GM12875 (cell line): Measurements from ENCODE around the gene PRKCA.

Source experiments
- H3K4me3 ChIP-seq: one replicate; pipeline ENCODE4 v1.5.1; 2011; ENCODE audit warnings: low read depth, low read length, control low read depth
- CTCF ChIP-seq: IDR thresholded peaks from 2 replicates; pipeline ENCODE4 v1.5.1; 2011; ENCODE audit warnings: low read depth, mild to moderate bottlenecking, control low read depth, inconsistent platforms, low read length, moderate library complexity, borderline replicate concordance; ENCODE audit not compliant: insufficient read depth

The PRKCA gene

GRCh38 chr17:66684731-66685130, 382.3 kb downstream of the PRKCA start:
- no peak overlapping the region for H3K4me3 ChIP-seq
- TF ChIP-seq CTCF = no peak

- no peak overlapping the region for H3K4me3 ChIP-seq
- TF ChIP-seq CTCF = no peak
These were observed 384.2 kb downstream of the PRKCA start for GRCh38 chr17:66686601-66687000.

- no peak for TF ChIP-seq CTCF
- no peak overlapping the region for H3K4me3 ChIP-seq
These were observed 385.3 kb downstream of the PRKCA start for GRCh38 chr17:66687570-66688284.

GRCh38 chr17:66689221-66689620, 386.8 kb downstream of the PRKCA start:
- no peak for TF ChIP-seq CTCF
- H3K4me3 ChIP-seq = no peak overlapping the region

GRCh38 chr17:66690166-66690565, 387.8 kb downstream of the PRKCA start:
- no peak overlapping the region for H3K4me3 ChIP-seq
- TF ChIP-seq CTCF = no peak

- H3K4me3 ChIP-seq = no peak overlapping the region
- TF ChIP-seq CTCF = no peak
These were observed 389.4 kb downstream of the PRKCA start for GRCh38 chr17:66691644-66692420.

GRCh38 chr17:66692421-66692690, 389.9 kb downstream of the PRKCA start:
- H3K4me3 ChIP-seq = no peak overlapping the region
- TF ChIP-seq CTCF = no peak
